ENCODE measurements around the gene PLAC9.

Gene PLAC9

GRCh38 chr10:80155696-80156215 lies 23.2 kb downstream of the PLAC9 start:
- no peak for DNase-seq (ENCODE audit: low read depth in 1 of 2, low spot score in 1 of 2)
- no peaks in the 10 kb centered on the region for H3K27me3 ChIP-seq (ENCODE audit: insufficient read depth, poor library complexity, severe bottlenecking)
- no peak overlapping the region for H3K4me3 ChIP-seq (replicated peaks; ENCODE audit: insufficient read depth, low read length)
- no peak overlapping the region for H3K27ac ChIP-seq (replicated peaks)
- TF ChIP-seq, protein P1, sequence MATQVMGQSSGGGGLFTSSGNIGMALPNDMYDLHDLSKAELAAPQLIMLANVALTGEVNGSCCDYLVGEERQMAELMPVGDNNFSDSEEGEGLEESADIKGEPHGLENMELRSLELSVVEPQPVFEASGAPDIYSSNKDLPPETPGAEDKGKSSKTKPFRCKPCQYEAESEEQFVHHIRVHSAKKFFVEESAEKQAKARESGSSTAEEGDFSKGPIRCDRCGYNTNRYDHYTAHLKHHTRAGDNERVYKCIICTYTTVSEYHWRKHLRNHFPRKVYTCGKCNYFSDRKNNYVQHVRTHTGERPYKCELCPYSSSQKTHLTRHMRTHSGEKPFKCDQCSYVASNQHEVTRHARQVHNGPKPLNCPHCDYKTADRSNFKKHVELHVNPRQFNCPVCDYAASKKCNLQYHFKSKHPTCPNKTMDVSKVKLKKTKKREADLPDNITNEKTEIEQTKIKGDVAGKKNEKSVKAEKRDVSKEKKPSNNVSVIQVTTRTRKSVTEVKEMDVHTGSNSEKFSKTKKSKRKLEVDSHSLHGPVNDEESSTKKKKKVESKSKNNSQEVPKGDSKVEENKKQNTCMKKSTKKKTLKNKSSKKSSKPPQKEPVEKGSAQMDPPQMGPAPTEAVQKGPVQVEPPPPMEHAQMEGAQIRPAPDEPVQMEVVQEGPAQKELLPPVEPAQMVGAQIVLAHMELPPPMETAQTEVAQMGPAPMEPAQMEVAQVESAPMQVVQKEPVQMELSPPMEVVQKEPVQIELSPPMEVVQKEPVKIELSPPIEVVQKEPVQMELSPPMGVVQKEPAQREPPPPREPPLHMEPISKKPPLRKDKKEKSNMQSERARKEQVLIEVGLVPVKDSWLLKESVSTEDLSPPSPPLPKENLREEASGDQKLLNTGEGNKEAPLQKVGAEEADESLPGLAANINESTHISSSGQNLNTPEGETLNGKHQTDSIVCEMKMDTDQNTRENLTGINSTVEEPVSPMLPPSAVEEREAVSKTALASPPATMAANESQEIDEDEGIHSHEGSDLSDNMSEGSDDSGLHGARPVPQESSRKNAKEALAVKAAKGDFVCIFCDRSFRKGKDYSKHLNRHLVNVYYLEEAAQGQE (IDR thresholded peaks at IDR 0.05; ENCODE audit: insufficient replicate concordance, low read depth), result no peak
- TF ChIP-seq GABPA (IDR thresholded peaks at IDR 0.05; ENCODE audit: low read depth) (no peak), SPI1 (IDR thresholded peaks at IDR 0.05; ENCODE audit: borderline replicate concordance, low read depth) (no peak), POLR2AphosphoS5 (IDR thresholded peaks at IDR 0.05; ENCODE audit: low read depth) (no peak)
- TF ChIP-seq, protein P2, sequence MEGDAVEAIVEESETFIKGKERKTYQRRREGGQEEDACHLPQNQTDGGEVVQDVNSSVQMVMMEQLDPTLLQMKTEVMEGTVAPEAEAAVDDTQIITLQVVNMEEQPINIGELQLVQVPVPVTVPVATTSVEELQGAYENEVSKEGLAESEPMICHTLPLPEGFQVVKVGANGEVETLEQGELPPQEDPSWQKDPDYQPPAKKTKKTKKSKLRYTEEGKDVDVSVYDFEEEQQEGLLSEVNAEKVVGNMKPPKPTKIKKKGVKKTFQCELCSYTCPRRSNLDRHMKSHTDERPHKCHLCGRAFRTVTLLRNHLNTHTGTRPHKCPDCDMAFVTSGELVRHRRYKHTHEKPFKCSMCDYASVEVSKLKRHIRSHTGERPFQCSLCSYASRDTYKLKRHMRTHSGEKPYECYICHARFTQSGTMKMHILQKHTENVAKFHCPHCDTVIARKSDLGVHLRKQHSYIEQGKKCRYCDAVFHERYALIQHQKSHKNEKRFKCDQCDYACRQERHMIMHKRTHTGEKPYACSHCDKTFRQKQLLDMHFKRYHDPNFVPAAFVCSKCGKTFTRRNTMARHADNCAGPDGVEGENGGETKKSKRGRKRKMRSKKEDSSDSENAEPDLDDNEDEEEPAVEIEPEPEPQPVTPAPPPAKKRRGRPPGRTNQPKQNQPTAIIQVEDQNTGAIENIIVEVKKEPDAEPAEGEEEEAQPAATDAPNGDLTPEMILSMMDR (IDR thresholded peaks at IDR 0.05; ENCODE audit: insufficient read depth, low read length), result no peak

DNA sequence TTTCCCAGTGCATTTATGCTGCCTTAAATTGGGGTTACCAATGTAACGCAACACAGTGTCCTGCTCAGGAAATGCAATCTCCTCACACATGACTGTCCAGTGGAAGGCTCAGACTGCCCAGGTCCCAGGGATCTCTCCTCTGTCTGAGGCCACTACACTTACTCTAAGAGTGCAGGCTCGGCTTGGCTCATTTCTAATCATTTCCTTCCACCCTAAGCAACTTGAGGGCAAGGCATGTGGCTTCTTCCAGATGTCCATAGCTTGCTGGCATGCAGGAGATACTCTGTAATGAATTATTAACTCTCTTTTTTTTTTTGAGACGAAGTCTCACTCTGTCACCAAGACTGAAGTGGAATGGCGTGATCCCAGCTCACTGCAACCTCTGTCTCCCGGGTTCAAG lies 23.7 kb downstream of the PLAC9 start:
- TF ChIP-seq SPI1 (IDR thresholded peaks at IDR 0.05; ENCODE audit: borderline replicate concordance, low read depth) (no peak), GABPA (IDR thresholded peaks at IDR 0.05; ENCODE audit: low read depth) (no peak)
- TF ChIP-seq, protein P2 (IDR thresholded peaks at IDR 0.05; ENCODE audit: insufficient read depth, low read length), result no peak
- TF ChIP-seq, protein P1 (IDR thresholded peaks at IDR 0.05; ENCODE audit: insufficient replicate concordance, low read depth), result no peak
- no peak for DNase-seq (ENCODE audit: low read depth in 1 of 2, low spot score in 1 of 2)
- no peaks in the 10 kb centered on the region for H3K27me3 ChIP-seq (ENCODE audit: insufficient read depth, poor library complexity, severe bottlenecking)
- no peak overlapping the region for H3K27ac ChIP-seq (replicated peaks)
- H3K4me3 ChIP-seq (replicated peaks; ENCODE audit: insufficient read depth, low read length), result no peak overlapping the region

DNA sequence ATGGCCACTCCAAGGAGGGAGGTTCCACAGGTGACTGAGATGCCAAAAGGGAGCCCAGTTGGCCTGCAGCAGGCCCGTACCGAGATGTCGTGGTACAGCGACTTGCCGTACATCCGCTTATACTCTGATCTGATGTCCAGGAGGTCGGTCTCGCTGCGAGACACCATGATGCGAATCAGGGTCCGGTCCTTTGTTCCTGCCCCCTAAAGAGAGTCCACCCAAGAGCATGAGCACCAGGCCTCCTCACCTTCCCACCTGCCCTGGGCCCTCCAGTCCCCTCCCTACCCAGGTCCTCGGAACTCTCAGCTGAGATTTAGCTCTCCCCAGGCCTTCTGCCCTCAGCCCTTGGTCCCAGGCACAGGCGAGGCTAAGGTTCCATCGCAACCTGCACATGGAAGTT lies 25.0 kb downstream of the PLAC9 start:
- no peak overlapping the region for H3K27ac ChIP-seq (replicated peaks)
- DNase-seq (ENCODE audit: low read depth in 1 of 2, low spot score in 1 of 2), result no peak
- TF ChIP-seq SPI1 (IDR thresholded peaks at IDR 0.05; ENCODE audit: borderline replicate concordance, low read depth), result no peak
- TF ChIP-seq POLR2AphosphoS5 (IDR thresholded peaks at IDR 0.05; ENCODE audit: low read depth), result no peak
- TF ChIP-seq, protein P2 (IDR thresholded peaks at IDR 0.05; ENCODE audit: insufficient read depth, low read length), result no peak
- TF ChIP-seq, protein P1 (IDR thresholded peaks at IDR 0.05; ENCODE audit: insufficient replicate concordance, low read depth), result no peak
- no peak for TF ChIP-seq GABPA (IDR thresholded peaks at IDR 0.05; ENCODE audit: low read depth)
- no peaks in the 10 kb centered on the region for H3K27me3 ChIP-seq (ENCODE audit: insufficient read depth, poor library complexity, severe bottlenecking)
- no peak overlapping the region for H3K4me3 ChIP-seq (replicated peaks; ENCODE audit: insufficient read depth, low read length)
